ENCODE results near the gene MAPKAPK3. TPM values are rescaled to one million over a fixed set of nuclear protein-coding genes. Genes with fewer than 3 reads are reported as not detected.
A peak's percentile ranks its signal among the peaks of the same experiment; 100 is the strongest.

MAPKAPK3 gene
- total and polyA plus RNA-seq, 2 experiments from 2014 or later, result 33.2 to 72.1 TPM

- H3K4me3 ChIP-seq, result no peak overlapping the region
- H3K9ac ChIP-seq, result peak overlapping the region; percentile 69; the same call in 1 of the 2 replicates
- no peaks in the 10 kb centered on the region for H4K20me1 ChIP-seq (ENCODE audit: insufficient read depth)
- peaks cover 7% of the 10 kb centered on the region; the same call in 1 of the 2 replicates for H3F3A ChIP-seq (ENCODE audit: insufficient read depth)
- H3K4me2 ChIP-seq (ENCODE audit: unreplicated experiment), result no peak overlapping the region
- WGBS, 2 experiments (ENCODE audit: low coverage in 1 of 2, low lambda C conversion rate in 2 of 2, missing lambda C conversion rate in 2 of 2), result 75 to 83% methylated on average over 2 to 3 of the region's 3 CpGs
- no peaks in the 10 kb centered on the region for H3K27me3 ChIP-seq (replicated peaks; ENCODE audit: insufficient read depth)
- no peaks in the 10 kb centered on the region for H3K9me3 ChIP-seq (ENCODE audit: low read depth)
- peak overlapping the region; percentile 84; the same call in 1 of the 2 replicates for H3K27ac ChIP-seq
- no peaks in the 10 kb centered on the region; the same call in 1 of the 2 replicates for H3K36me3 ChIP-seq (ENCODE audit: low read depth)
- H2AFZ ChIP-seq, result no peak overlapping the region
- TF ChIP-seq EZH2 (IDR thresholded peaks at IDR 0.05; ENCODE audit: insufficient read depth, poor library complexity, severe bottlenecking), result no peak
- no peak for TF ChIP-seq EZH2phosphoT487 (IDR thresholded peaks at IDR 0.05; ENCODE audit: insufficient read depth, low read depth)
- no peak for DNase-seq
- no peaks in the 10 kb centered on the region for H3K9me2 ChIP-seq (ENCODE audit: insufficient read depth)
- in situ Hi-C loops (cut with MboI), result no loop called here
- peaks cover 51% of the 10 kb centered on the region for H3K79me2 ChIP-seq (ENCODE audit: insufficient read depth)
- H3K4me1 ChIP-seq (ENCODE audit: insufficient read depth), result peaks cover 25% of the 10 kb centered on the region
These were observed 21.0 kb downstream of the MAPKAPK3 start for GRCh38 chr3:50637945-50638344.

- H4K20me1 ChIP-seq (ENCODE audit: insufficient read depth), result no peaks in the 10 kb centered on the region
- H3K79me2 ChIP-seq (ENCODE audit: insufficient read depth), result peaks cover 43% of the 10 kb centered on the region
- TF ChIP-seq EZH2 (IDR thresholded peaks at IDR 0.05; ENCODE audit: insufficient read depth, poor library complexity, severe bottlenecking), result no peak
- TF ChIP-seq EZH2phosphoT487 (IDR thresholded peaks at IDR 0.05; ENCODE audit: insufficient read depth, low read depth), result no peak
- H3F3A ChIP-seq (ENCODE audit: insufficient read depth), result peaks cover 7% of the 10 kb centered on the region; the same call in 1 of the 2 replicates
- H3K36me3 ChIP-seq (ENCODE audit: low read depth), result no peaks in the 10 kb centered on the region; the same call in 1 of the 2 replicates
- H2AFZ ChIP-seq, result no peak overlapping the region
- peak overlapping the region; percentile 84 for H3K27ac ChIP-seq
- in situ Hi-C loops (cut with MboI), result no loop called here
- H3K4me1 ChIP-seq (ENCODE audit: insufficient read depth), result peaks cover 23% of the 10 kb centered on the region
- DNase-seq, result peak; percentile 95
- H3K9ac ChIP-seq, result peak overlapping the region; percentile 69
- peak overlapping the region; percentile 57 for H3K4me2 ChIP-seq (ENCODE audit: unreplicated experiment)
- no peaks in the 10 kb centered on the region for H3K9me2 ChIP-seq (ENCODE audit: insufficient read depth)
- no peak overlapping the region for H3K4me3 ChIP-seq
- no peaks in the 10 kb centered on the region for H3K27me3 ChIP-seq (replicated peaks; ENCODE audit: insufficient read depth)
- H3K9me3 ChIP-seq (ENCODE audit: low read depth), result no peaks in the 10 kb centered on the region
- 32 to 34% methylated on average over 6 of the region's 6 CpGs for WGBS, 2 experiments (ENCODE audit: low coverage in 1 of 2, low lambda C conversion rate in 2 of 2, missing lambda C conversion rate in 2 of 2)
These were observed 22.1 kb downstream of the MAPKAPK3 start for GRCh38 chr3:50639055-50639494.

GRCh38 chr3:50642382-50642781 lies 25.4 kb downstream of the MAPKAPK3 start:
- Histone ChIP-seq H4K20me1 (ENCODE audit: insufficient read depth) (no peaks in the 10 kb centered on the region), H3K4me2 (ENCODE audit: unreplicated experiment) (no peak overlapping the region), H3K9ac (no peak overlapping the region), H3K27ac (no peak overlapping the region), H3K9me3 (ENCODE audit: low read depth) (no peaks in the 10 kb centered on the region), H3K36me3 (ENCODE audit: low read depth) (no peaks in the 10 kb centered on the region; the same call in 1 of the 2 replicates), H3K79me2 (ENCODE audit: insufficient read depth) (peaks cover 19% of the 10 kb centered on the region), H3K4me1 (ENCODE audit: insufficient read depth) (peaks cover 23% of the 10 kb centered on the region), H2AFZ (no peak overlapping the region), H3K27me3 (replicated peaks; ENCODE audit: insufficient read depth) (no peaks in the 10 kb centered on the region), H3F3A (ENCODE audit: insufficient read depth) (peaks cover 7% of the 10 kb centered on the region; the same call in 1 of the 2 replicates), H3K4me3 (no peak overlapping the region), H3K9me2 (ENCODE audit: insufficient read depth) (no peaks in the 10 kb centered on the region)
- WGBS, 2 experiments (ENCODE audit: low coverage in 1 of 2, low lambda C conversion rate in 2 of 2, missing lambda C conversion rate in 2 of 2), result 95 to 100% methylated on average over 1 of the region's 1 CpG
- TF ChIP-seq EZH2phosphoT487 (IDR thresholded peaks at IDR 0.05; ENCODE audit: insufficient read depth, low read depth) (no peak), EZH2 (IDR thresholded peaks at IDR 0.05; ENCODE audit: insufficient read depth, poor library complexity, severe bottlenecking) (no peak)
- in situ Hi-C loops (cut with MboI), result no loop called here
- DNase-seq, result no peak

- H3K4me2 ChIP-seq (ENCODE audit: unreplicated experiment), result no peak overlapping the region
- no peaks in the 10 kb centered on the region for H3K9me3 ChIP-seq (ENCODE audit: low read depth)
- no peaks in the 10 kb centered on the region; the same call in 1 of the 2 replicates for H3K36me3 ChIP-seq (ENCODE audit: low read depth)
- no peaks in the 10 kb centered on the region for H4K20me1 ChIP-seq (ENCODE audit: insufficient read depth)
- H3K79me2 ChIP-seq (ENCODE audit: insufficient read depth), result 0 out of 2 replicates have a peak, but pooled peaks cover 8% of the 10 kb centered on the region
- no peak for DNase-seq
- WGBS, 2 experiments (ENCODE audit: low coverage in 1 of 2, low lambda C conversion rate in 2 of 2, missing lambda C conversion rate in 2 of 2), result 79 to 80% methylated on average over 5 to 7 of the region's 7 CpGs
- H3K27me3 ChIP-seq (replicated peaks; ENCODE audit: insufficient read depth), result no peaks in the 10 kb centered on the region
- TF ChIP-seq EZH2 (IDR thresholded peaks at IDR 0.05; ENCODE audit: insufficient read depth, poor library complexity, severe bottlenecking) (no peak), EZH2phosphoT487 (IDR thresholded peaks at IDR 0.05; ENCODE audit: insufficient read depth, low read depth) (no peak)
- H3K9me2 ChIP-seq (ENCODE audit: insufficient read depth), result no peaks in the 10 kb centered on the region
- no peak overlapping the region for H3K4me3 ChIP-seq
- H2AFZ ChIP-seq, result no peak overlapping the region
- H3K27ac ChIP-seq, result no peak overlapping the region
- peaks cover 7% of the 10 kb centered on the region for H3K4me1 ChIP-seq (ENCODE audit: insufficient read depth)
- H3K9ac ChIP-seq, result no peak overlapping the region
- no peaks in the 10 kb centered on the region for H3F3A ChIP-seq (ENCODE audit: insufficient read depth)
- in situ Hi-C loops (cut with MboI), result no loop called here
These were observed 27.6 kb downstream of the MAPKAPK3 start for GRCh38 chr3:50644561-50644960.

Measured in GM23248 (cell line).